ENCODE results near the gene ZSCAN10.
"Not testable (repeated sequence)": the region's sequence is repeated elsewhere in the genome, so short reads cannot be mapped to it uniquely, and the experiment has no call there.

ZSCAN10 gene

DNA sequence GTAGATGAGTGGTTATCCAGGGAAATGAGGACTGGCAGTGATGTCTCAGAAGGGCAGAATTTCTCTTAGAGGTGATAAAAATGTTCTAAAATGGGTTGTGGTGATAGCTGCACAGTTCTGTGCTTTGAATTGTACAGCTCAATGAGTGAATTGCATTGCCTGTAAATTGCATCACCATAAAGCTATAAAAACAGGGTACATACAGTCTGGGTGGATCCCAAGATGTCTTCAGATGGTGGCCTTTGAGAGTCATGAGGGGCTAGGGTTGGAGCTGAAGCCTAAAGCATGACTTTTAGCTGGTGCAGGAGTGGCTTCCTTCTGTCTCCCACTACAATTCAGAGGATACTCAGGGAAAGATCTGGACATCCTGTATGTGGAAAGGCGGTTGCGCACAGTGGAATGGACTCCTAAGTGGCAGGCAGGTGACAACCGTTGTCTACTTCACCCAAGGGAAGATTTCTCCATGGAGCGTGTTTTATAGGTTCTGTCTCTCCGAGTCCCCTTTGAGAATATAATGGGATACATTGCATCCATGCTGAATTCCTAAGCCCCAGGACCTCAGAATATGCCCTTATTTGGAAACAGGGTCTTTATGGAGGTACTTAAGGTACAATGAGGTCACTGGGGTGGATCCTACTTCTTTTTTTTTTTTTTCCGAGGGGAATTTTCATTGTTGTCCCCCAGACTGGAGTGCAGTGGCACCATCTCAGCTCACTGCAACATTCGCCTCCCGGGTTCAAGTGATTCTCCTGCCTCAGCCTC lies 35.3 kb downstream of the ZSCAN10 start:
- no peak for DNase-seq (ENCODE audit: low spot score)

- DNase-seq (ENCODE audit: low spot score), result no peak
Measured at GRCh38 chr16:3062553-3062952, 36.5 kb downstream of the ZSCAN10 start.

DNA sequence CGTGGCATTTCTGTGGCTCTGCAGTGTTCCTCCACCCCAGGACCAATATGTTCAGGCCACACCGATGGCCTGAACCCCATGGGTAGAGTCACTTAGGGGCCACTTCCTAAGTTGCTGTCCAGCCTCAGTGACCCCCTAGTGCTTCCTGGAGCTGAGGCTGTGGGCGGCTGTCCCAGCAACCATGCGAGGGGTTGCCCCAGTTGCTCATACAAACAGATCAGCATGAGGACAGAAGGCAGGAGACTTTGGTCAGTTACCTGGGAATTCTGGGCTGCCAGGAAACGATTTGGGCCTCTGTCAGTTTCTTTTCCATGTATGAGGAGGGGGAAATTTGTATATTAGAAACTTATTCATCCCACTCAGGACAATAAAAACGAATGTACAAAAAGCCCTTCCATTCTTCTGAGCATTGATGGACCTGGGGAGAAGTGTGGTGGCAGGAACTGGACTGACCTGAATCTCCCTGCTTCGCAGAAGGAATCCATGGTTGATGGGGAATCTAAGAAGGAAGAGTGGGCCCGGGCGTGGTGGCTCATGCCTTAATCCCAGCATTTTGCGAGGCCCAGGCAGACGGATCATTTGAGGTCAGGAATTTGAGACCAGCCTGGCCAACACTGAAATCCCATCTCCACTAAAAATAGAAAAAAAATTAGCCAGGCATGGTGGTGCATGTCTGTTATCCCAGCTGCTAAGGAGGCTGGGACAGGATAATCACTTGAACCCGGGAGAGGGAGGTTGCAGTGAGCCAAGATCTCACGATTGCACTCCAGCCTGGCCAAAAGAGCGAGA lies 38.6 kb downstream of the ZSCAN10 start:
- no peak for DNase-seq (ENCODE audit: low spot score)

- DNase-seq (ENCODE audit: low spot score), result no peak
Measured at GRCh38 chr16:3059723-3060242, 39.3 kb downstream of the ZSCAN10 start.

DNA sequence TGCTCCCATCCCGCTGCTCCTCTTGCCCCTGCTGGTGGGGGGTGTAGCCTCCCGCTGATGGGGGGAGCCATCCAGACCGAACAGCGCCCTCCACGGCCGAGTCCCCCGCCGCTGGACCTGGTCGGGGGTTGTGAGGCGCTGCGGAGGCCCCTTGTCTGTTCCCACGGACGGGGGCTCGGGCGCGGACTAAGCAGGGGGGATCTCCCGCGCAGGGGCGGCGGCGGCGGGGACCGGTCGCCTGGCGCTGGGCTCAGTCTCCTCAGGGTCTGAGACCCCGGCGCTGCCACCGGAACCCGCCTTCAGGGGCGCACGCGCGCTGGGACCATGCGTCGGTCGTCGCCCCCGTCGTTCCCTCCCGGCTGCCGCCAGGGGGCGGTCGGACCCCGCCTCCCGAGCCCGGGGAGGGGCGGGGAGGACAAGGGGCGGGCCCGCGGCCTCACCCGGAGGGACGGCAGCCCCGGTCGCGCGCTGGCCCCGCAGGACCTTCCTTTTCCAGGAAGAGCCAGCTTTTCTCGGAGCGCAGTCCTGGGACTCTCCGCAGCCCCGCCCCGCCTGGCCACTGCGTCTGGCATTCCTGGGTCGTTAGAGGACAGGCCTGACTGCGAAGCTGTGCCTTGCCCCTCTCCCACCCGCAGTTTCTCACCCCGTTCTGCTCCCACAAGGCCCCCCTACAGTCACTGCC lies 39.9 kb downstream of the ZSCAN10 start:
- peak; percentile 89 for DNase-seq (ENCODE audit: low spot score)

DNA sequence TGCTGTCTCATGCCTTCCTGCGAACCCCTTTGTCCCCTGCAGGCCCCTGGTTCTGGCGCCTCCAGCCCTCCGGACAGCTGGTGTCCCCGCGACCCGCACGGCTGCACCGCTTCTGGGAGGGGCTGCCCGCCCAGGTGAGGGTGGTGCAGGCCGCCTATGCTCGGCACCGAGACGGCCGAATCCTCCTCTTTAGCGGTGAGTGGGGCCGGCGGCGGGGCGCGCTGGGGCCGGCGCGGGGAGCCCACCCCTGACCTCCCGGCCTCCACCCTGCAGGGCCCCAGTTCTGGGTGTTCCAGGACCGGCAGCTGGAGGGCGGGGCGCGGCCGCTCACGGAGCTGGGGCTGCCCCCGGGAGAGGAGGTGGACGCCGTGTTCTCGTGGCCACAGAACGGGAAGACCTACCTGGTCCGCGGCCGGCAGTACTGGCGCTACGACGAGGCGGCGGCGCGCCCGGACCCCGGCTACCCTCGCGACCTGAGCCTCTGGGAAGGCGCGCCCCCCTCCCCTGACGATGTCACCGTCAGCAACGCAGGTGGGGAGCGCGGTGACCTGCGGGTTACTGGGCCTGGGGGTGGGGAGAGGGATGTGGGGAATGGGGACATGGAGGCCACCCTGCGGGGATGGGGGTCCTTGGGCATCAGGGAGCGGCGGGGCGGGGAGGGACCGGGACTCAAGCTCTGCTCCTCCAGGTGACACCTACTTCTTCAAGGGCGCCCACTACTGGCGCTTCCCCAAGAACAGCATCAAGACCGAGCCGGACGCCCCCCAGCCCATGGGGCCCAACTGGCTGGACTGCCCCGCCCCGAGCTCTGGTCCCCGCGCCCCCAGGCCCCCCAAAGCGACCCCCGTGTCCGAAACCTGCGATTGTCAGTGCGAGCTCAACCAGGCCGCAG lies 40.7 kb downstream of the ZSCAN10 start:
- no peak for DNase-seq (ENCODE audit: low spot score)

- DNase-seq (ENCODE audit: low spot score), result no peak
Measured at GRCh38 chr16:3057181-3058138, 41.6 kb downstream of the ZSCAN10 start.

- no peak for DNase-seq (ENCODE audit: low spot score)
Measured at GRCh38 chr16:3056336-3057180, 42.5 kb downstream of the ZSCAN10 start.

GRCh38 chr16:3055734-3056115 lies 43.4 kb downstream of the ZSCAN10 start:
- DNase-seq (ENCODE audit: low spot score), result not testable (repeated sequence)

DNA sequence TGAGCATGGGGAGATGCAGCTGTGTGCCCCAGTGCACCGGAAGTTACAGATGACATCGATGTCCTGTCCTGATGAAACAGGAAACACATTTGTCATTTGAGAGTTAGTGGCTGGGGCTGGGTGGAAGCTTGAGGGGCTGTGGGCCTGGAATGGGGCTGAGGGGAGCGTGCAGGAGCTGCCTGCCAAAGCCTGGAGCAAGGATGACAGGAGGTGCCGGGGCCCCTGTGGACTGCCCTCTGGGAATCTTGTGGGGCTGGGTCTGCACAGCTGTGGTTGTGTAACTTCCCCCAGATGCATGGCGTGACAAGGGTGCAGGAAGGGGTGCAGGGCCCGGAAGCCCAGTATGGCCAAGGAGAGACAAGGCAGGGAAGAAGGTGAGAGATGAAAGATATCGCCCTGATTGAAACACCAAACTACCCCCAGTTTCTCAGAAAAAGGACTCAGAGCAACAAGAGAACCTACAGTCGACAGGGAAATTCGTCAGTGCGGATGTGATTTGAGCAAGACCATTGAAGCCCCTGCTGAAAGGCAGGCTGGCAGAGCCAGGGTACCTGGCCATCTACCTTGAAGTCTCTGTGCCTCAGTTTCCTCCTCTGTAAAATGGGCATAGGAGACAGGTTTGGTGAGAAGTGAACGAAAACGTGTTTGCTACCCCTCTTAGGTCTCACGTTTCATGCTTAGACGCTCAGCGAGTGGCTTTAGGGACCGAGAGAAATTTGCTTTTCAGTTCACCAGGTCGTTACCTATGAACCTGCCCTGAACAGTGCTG lies 43.9 kb downstream of the ZSCAN10 start:
- no peak for DNase-seq (ENCODE audit: low spot score)

GRCh38 chr16:3053330-3053710 lies 45.8 kb downstream of the ZSCAN10 start:
- DNase-seq (ENCODE audit: low spot score), result not testable (repeated sequence)

DNA sequence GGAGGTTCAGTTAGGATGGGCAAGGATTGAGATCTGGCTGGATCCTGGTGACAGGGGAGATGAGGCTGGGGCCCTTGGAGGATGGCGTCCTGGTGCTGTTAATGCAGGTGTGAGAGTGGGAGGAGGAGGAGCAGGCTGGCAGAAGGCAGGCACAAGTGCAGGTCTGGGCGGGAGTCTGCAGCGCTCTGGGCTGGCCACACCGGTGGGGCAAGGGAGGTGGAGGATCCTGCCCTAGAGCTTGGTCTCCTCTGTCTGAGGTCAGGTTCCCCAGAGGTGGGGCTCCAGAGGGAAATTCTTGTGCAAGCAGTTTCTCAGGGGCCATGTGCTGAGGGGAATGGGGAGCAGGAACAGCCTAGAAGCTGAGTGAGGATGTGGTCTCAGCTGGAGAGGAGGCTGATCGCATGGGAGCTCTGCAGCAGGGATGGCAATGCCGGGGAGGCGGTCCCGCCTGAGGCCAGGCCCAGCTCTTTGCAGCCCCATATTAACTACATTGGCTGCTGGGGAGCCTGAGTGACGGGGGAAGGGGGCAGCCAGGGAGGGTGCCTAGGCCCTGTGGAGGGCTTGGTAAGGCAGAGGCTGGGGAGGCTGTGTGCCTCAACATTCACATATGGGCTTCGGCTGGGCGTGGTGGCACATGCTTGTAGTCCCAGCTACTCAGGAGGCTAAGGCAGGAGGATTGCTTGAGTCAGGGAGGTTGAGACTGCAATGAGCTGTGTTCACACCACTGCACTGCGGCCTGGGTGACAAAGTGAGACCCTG lies 46.3 kb downstream of the ZSCAN10 start:
- not testable (repeated sequence) for DNase-seq (ENCODE audit: low spot score)

GRCh38 chr16:3051494-3051893 lies 47.6 kb downstream of the ZSCAN10 start:
- DNase-seq (ENCODE audit: low spot score), result no peak

DNA sequence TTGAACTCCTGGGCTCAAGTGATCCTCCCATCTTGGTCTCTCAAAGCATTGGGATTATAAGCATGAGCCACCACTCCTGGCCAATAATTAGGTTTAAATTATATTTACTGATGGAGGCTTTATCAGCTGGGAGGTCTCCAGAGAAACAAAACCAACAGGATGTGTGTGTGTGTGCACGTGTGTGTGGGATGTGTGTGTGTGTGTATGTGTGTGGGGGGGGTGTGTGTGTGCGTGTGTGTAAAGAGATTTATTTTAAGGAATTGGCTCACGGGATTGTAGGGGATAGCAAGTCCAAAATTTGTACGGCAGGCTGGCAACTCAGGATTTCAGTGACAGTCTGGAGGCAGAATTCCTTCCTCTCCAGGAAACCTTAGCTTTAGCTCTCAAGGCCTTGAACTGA lies 48.1 kb downstream of the ZSCAN10 start:
- no peak for DNase-seq (ENCODE audit: low spot score)

- no peak for DNase-seq (ENCODE audit: low spot score)
Measured at GRCh38 chr16:3050487-3050886, 48.6 kb downstream of the ZSCAN10 start.

GRCh38 chr16:3049921-3050481 lies 49.1 kb downstream of the ZSCAN10 start:
- no peak for DNase-seq (ENCODE audit: low spot score)

DNA sequence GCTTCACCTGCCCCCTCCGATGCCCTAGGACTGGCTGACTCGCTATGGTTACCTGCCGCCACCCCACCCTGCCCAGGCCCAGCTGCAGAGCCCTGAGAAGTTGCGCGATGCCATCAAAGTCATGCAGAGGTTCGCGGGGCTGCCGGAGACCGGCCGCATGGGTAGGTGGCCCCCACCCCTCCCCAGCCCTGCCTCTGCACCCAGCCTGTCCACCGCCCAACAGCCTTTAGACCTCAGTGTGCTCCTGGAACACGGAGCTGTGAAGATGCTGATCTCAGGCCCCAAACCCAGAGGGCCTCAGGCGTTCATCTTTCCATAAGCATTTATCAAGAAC lies 51.7 kb downstream of the ZSCAN10 start:
- DNase-seq (ENCODE audit: low spot score), result no peak

All from CD4-positive, alpha-beta T cell treated with Interleukin-15 for 4 hours (primary cell).